Activated T-cell treated with anti-CD3 and anti-CD28 coated beads for 1 hour (primary cell): ENCODE data around the gene ENKD1.

Source experiments
- DNase-seq: peaks from one replicate; pipeline ENCODE4 v3.0.0-alpha.2; 2020; ENCODE audit warnings: low read depth

The ENKD1 gene

DNA sequence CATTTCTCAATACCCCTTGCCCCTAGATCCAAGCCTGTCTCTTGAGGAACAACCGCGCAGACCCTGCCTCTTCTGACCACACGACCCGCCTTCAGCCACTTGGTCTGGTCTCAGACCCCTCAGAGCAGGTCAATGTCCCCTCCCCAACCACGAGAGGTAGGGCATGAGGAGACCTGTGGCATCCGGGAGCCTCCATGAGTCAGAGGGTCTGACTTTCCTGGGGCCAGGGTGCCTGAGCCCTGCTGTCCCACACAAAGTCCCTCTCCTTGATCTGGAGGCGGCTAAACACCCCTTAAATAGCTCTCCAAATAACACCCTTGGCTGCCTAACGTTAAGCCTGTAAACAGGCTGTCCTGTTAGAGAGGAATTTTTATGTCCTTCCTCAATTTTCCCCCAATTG, 16.5 kb downstream of the ENKD1 start:
- DNase-seq: no peak

GRCh38 chr16:67649494-67649931, 17.0 kb downstream of the ENKD1 start:
- no peak for DNase-seq

DNA sequence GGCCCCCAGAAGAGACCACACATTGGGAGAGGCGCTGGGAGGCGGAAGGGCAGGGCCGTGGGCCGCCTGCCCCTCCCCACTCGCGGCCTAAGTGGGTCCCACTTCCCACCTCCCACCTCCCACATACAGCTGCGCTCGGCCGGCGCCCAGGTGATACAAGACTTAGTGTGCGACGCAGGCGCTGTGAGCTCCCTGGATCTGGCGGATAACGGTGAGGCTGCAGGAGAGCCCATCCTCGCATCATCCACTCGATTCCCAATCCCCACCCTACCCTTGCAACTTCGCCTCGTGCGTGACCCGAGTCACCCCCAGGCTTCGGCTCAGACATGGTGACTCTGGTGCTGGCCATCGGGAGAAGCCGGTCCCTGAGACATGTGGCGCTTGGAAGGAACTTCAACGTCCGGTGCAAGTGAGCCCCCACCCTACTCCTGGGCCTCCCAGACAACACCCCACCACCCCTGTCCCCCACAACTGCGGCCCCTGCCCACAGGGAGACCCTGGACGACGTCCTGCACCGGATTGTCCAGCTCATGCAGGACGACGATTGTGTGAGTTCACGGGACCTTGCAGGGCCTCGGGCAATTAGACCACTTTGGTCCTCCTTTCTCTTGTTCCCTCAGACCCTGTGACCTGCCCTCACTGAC, 17.7 kb downstream of the ENKD1 start:
- DNase-seq: no peak

- DNase-seq: no peak
Observed at GRCh38 chr16:67648088-67648763, 18.3 kb downstream of the ENKD1 start.

- DNase-seq: no peak
Observed at GRCh38 chr16:67647681-67648080, 18.9 kb downstream of the ENKD1 start.

GRCh38 chr16:67647111-67647651, 19.4 kb downstream of the ENKD1 start:
- DNase-seq: no peak

GRCh38 chr16:67645397-67646121, 21.0 kb downstream of the ENKD1 start:
- DNase-seq: no peak

DNA sequence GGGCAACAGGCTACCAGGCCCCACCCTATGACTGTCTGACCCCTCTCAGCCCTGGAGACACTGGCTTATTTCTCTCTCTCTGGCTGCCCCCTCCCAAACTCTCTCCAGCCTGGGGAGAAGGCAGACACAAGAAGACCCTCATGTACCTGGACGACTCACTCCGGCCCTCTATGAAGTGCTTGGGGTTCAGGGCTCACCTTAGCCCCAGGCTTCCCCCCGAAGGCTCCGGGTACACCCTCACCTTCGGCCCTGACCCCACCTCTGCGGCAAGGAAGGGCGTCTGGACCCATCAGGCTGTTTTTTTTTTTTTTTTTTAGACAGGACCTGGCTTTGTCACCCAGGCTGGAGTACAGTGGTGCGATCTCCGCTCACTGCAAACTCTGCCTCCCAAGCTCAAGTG, 22.5 kb downstream of the ENKD1 start:
- DNase-seq: no peak

DNA sequence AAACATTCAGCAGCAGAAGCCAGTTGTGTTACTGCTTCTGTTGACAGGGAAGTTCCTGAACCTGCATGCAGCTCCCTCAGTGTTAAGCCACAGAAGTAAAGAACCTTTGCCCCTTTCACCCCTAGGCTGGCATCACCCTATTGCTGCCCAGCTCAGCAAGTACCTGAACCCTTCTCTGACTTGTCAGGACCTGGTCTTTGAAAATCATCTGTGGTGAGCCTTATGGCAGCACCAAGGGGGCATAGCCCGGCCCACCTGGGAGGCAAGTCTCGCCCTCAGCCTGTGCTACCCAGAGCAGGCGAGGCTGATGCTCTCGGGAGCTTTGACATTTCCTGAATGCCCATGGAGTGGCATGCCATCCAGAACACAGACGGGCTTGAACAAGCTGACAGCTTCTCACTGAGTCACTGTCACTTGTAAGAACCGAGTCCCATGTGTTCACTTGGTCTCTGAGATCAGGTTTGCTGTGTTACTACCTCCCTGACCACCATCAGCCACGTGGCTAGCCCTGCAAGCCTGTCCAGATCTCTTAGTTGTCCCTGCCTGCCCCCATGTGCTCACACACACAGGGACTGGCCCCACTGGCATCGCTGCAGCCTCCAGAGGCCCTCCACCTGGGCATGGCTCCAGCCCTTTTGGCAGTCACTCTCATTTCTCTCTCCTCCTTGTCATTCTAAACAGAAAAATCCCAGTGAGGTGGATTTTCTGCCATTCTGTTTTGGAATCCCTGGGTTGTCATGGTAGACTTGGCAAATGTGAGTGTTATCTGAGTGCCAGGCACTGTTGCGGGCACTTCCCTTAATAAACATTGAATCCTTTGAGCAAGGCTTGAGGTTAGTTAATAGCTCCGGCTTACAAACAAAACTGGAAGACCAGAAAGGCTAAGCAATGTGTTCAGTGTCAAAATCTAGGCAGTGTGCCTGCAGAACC, 24.5 kb downstream of the ENKD1 start:
- no peak for DNase-seq

- DNase-seq: no peak
Observed at GRCh38 chr16:67637625-67638024, 28.9 kb downstream of the ENKD1 start.

- no peak for DNase-seq
Observed at GRCh38 chr16:67636713-67637112, 29.8 kb downstream of the ENKD1 start.

DNA sequence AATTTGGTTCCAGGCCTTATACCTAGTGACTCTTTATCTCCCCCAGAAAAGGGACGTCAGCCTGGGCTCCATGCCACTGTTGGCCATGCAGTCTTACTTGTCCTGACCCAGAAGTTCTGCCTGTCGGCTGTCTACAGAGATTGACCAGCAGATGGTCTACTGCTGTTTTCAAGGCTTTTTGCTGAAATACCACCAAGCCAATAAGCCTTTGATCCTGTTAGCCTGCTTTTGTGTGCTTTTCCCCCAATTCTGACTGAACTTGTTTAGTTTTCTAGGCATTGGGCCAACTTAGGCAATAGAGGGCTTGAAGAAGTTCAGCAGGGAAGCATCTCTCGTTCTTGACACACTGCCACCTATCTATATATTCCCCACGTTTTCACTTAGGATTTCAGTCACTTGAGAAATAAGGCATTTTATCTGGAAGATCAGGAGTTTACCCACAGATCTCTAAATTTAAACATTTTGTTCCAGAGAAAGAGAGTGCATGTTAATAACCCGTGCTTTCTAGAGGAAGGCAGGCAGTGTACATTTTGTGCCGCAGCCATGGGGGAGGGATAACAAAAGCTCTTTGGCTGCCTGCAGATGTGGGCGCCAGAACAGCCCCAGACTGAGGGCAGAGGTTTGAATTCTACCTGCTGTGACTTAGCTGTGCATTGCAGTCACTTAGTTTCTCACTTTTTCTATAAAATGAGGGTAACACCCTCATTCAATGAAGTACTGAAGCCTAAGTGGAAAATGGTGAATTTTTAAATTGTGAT, 34.0 kb downstream of the ENKD1 start:
- DNase-seq: no peak

GRCh38 chr16:67628216-67628615, 38.3 kb downstream of the ENKD1 start:
- DNase-seq: no peak

DNA sequence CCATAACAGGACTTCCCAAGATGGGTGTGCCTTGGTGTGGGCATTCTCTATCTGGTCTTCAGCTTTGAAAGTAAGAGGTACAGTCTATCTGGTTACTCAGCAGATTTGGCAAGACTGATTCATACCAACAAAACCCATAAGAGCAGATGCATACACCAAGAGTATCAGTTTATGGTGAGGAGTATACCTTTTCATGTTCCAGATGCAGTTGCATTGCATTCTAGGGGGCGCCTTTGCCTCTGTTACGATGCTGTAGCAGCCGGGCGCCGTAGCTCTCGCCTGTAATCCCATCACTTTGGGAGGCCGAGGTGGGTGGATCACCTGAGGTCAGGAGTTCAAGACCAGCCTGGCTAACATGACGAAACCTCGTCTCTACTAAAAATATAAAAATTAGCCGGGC, 52.7 kb downstream of the ENKD1 start:
- no peak for DNase-seq
